ENCODE measurements around the gene NLGN4X.

NLGN4X gene

DNA sequence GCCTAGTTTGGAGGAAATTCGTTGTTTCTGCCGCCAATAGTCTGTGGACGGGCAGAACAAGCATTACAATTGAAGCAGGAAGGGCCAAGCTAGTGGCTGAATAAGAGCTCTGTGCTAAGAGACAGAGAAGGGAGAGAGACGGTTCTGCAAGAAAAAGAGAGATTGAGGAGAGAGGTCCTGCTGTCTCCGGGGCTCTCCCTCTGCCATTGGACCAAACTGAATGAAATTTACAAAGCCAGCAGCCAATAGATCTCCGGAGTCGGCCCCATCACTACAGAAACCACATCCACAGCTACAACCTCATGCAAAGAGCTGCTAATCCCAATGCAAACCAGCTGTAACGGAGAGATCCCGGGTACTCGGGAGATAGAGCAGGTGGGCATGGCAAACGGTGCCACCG, at the start of gene NLGN4X:
TSS of gene NLGN4X (minus strand) at position 148 of the 400 bp plus-strand sequence. CDS start 77,401 bp downstream, outside the sequence.
- TF ChIP-seq, protein P1, sequence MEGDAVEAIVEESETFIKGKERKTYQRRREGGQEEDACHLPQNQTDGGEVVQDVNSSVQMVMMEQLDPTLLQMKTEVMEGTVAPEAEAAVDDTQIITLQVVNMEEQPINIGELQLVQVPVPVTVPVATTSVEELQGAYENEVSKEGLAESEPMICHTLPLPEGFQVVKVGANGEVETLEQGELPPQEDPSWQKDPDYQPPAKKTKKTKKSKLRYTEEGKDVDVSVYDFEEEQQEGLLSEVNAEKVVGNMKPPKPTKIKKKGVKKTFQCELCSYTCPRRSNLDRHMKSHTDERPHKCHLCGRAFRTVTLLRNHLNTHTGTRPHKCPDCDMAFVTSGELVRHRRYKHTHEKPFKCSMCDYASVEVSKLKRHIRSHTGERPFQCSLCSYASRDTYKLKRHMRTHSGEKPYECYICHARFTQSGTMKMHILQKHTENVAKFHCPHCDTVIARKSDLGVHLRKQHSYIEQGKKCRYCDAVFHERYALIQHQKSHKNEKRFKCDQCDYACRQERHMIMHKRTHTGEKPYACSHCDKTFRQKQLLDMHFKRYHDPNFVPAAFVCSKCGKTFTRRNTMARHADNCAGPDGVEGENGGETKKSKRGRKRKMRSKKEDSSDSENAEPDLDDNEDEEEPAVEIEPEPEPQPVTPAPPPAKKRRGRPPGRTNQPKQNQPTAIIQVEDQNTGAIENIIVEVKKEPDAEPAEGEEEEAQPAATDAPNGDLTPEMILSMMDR (conservative IDR thresholded peaks at IDR 0.05; ENCODE audit: low read depth), result no peak
- POLR2A ChIA-PET (ENCODE audit: low non-redundant PET), result no interaction called here
- H3K27ac ChIP-seq, result no peak within 1 kb of the TSS
- CTCF ChIA-PET, result no interaction called here
- DNase-seq (ENCODE audit: low spot score), result no peak

DNA sequence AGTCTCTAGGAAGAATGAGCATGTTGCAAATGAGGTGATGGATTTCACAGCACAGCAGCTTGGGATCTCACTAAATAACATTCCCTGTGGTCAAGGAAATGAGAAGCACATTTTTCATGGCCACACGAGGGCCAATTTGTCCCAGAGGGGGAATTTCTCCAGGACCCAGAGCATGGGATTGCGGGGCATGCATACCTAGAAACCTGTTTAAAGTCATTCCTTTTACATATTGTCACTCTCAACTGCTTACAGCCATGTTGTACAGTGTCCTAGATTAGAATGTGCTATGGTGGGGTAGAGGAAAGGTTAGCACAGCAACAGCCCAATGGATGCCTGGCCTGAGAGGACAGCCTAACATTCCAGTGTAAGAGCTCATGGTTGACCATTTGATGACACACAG, 37.4 kb upstream of the NLGN4X start:
- ChIA-PET CTCF (no interaction called here), POLR2A (ENCODE audit: low non-redundant PET) (no interaction called here)
- H3K27ac ChIP-seq, result no peak overlapping the region
- DNase-seq (ENCODE audit: low spot score), result no peak
- TF ChIP-seq, protein P1 (conservative IDR thresholded peaks at IDR 0.05; ENCODE audit: low read depth), result no peak

DNA sequence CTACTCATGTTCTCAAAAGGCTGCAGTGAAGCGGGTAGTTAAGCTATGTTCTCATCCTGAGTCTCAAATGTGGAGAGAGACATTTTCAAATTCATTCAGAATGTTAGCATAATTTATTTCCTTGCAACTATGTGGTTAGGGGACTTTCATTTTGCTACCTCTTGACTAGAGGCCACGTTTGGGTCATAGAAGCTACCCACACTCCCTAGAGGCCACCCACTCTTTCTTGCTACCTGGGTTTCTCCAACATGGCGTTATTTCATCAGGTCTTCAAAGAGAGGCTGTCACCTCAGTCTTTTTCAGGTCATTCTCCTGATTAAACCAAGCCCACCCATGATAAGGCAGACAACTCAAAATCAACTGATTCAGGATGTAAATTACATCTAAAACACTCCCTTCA, 34.3 kb upstream of the NLGN4X start:
- DNase-seq (ENCODE audit: low spot score), result no peak
- POLR2A ChIA-PET (ENCODE audit: low non-redundant PET), result no interaction called here
- TF ChIP-seq, protein P1 (conservative IDR thresholded peaks at IDR 0.05; ENCODE audit: low read depth), result no peak
- no peak overlapping the region for H3K27ac ChIP-seq
- CTCF ChIA-PET, result no interaction called here

DNA sequence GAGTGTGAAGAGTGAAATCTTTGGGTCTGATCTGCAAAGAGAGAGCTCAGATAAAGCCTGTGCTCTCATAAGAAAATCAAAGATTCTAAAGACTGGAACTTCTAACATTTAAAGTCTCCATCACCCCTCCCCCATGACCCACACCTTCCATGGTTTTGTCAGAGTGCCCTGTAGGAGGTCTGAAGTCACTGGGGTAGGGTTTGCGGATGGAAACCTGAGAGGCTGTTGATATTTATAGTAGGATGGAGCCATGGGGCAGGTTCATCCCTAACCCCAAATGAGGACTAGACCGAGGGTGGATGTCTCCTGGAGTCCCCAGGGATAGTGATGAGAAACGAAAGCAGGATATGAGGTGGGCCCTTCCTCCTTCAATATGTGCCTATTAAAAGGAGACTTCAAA, 28.4 kb upstream of the NLGN4X start:
- ChIA-PET CTCF (no interaction called here), POLR2A (ENCODE audit: low non-redundant PET) (no interaction called here)
- H3K27ac ChIP-seq, result no peak overlapping the region
- no peak for DNase-seq (ENCODE audit: low spot score)
- TF ChIP-seq, protein P1 (conservative IDR thresholded peaks at IDR 0.05; ENCODE audit: low read depth), result no peak

DNA sequence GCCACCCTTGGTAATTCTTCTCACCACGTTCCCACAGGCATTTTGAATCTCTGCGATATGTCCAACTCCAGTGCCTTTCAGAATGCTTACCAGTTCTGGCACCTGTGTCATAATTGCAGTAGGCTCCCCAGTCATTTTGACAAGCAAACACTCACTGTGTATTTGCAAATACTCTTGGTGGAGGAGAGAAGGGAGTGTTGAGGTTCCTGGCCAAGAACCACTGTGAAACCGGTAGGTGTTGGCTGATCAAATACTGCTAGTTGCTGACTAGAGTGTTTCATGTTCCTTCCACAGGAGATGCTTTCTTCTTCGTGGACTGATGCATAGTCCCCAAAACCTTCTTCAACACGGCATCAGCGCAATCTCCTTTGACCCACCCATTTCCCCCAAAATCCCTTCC, 16.0 kb upstream of the NLGN4X start:
- ChIA-PET CTCF (no interaction called here), POLR2A (ENCODE audit: low non-redundant PET) (no interaction called here)
- no peak for DNase-seq (ENCODE audit: low spot score)
- no peak overlapping the region for H3K27ac ChIP-seq
- TF ChIP-seq, protein P1 (conservative IDR thresholded peaks at IDR 0.05; ENCODE audit: low read depth), result no peak

DNA sequence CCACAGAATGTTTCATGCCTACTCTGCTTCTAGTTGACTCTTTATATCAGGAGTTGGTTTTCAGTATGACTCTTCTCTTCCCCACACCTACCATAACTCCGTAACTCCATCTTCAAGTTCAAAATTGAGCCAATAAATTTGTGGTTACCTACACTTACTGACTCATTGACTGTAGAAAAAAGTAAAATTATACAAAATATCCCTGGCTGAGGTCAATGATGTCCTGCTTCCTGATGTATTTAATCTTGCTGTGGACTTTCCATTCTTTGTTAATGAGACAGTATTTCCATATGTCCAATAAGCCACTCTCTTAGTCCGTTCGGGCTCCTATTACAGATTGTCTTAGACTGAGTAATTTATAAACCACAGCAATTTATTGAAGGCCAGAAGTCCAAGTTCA, 9.9 kb upstream of the NLGN4X start:
- ChIA-PET CTCF (no interaction called here), POLR2A (ENCODE audit: low non-redundant PET) (no interaction called here)
- no peak for DNase-seq (ENCODE audit: low spot score)
- no peak overlapping the region for H3K27ac ChIP-seq
- TF ChIP-seq, protein P1 (conservative IDR thresholded peaks at IDR 0.05; ENCODE audit: low read depth), result no peak

DNA sequence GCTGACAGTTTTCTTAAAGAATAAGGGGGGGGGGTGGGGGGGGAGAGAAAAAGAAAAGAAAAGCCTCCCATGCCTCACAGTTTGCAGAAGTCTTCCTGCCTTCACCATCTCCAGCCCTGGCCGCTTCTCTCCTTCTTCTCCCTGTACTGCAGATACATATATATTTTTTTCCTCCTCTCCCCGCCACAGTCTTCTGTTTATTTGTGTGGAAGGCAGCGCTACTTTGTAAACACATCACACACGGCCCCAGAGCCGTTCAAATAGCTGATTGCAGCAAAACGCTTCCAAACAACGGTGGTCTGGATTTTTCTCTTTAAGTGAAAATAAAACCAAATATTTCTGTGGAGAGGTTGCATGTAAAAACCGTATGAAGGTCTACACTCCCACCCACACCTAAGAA, 732 bp downstream of the NLGN4X start:
- H3K27ac ChIP-seq, result no peak overlapping the region
- TF ChIP-seq, protein P1 (conservative IDR thresholded peaks at IDR 0.05; ENCODE audit: low read depth), result no peak
- DNase-seq (ENCODE audit: low spot score), result no peak
- POLR2A ChIA-PET (ENCODE audit: low non-redundant PET), result no interaction called here
- CTCF ChIA-PET, result no interaction called here

All from RWPE1 (cell line).